ENCODE measurements around the gene NRGN.

Gene NRGN

DNA sequence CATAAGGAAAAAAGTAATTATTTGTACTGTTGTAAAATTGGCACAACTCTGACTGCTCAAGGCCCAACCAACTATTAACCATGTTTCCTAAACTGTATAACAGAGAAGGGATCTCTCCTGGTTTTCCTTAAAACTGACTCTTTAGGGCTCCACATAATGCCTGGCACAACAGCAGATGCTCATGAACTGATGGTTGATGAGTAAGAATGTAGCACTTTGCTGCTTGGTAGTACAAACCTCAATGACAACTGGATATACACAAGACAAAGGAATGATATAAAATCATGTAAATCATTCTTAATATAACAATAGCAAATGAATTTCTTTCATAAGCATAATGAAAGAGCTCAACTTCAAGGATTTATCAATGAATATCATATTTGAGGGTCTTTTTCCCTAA lies 48.8 kb downstream of the NRGN start:
- DNase-seq (ENCODE audit: low read depth, low spot score) = no peak

- no peak for DNase-seq (ENCODE audit: low read depth, low spot score)
Measured at GRCh38 chr11:124791626-124792341, 52.0 kb downstream of the NRGN start.

- no peak for DNase-seq (ENCODE audit: low read depth, low spot score)
Measured at GRCh38 chr11:124793466-124794278, 53.9 kb downstream of the NRGN start.

DNA sequence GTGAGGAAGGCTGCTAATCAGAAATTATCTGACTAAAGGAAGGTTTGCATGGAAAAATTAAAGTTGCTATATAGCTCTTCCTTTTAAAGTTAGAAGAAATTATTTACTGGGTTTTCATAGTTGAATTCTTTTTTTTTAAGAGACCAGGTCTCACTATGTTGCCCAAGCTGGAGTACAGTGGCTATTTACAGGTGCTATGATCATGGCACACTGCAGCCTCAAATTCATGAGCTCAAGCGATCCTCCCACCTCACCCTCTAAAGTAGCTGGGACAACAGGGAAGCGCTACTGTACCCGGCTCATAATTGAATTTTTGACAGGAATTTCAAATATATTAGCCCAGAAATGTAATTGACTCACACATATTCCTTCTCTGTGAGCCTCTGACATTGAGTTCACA lies 56.6 kb downstream of the NRGN start:
- no peak for DNase-seq (ENCODE audit: low read depth, low spot score)

All from smooth muscle cell of the brain vasculature (primary cell).